ENCODE measurements around the gene GRK5. TPM values are rescaled to one million over a fixed set of nuclear protein-coding genes. Genes with fewer than 3 reads are reported as not detected.

Gene GRK5
- total RNA-seq, 1 donor from 2014 or later, result 54.1 TPM

GRCh38 chr10:119190954-119191785, 16.2 kb upstream of the GRK5 start:
- ATAC-seq (no peak), DNase-seq (ENCODE audit: low spot score) (no peak)
- intact Hi-C loops (cut with DNase I), result no loop called here

DNA sequence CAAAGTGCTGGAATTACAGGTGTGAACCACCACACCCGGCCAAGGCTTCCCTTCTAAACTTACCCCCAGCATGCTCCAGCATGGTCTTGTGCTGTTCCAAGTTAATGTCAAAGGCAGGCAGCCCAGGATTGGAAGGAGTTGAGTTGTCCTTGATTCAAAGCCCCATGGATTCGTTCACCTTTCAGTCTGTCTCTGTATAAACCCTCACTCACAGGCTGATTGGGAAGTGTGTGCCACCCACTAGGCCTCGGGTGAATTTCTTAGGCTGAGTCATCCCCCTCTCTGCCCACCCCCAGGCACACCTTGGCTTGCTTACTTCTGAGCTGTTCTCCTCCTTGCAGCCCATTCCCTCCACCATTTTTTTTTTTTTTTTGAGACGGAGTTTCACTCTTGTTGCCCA, 15.5 kb upstream of the GRK5 start:
- intact Hi-C loops (cut with DNase I), result no loop called here
- ATAC-seq (no peak), DNase-seq (ENCODE audit: low spot score) (no peak)

DNA sequence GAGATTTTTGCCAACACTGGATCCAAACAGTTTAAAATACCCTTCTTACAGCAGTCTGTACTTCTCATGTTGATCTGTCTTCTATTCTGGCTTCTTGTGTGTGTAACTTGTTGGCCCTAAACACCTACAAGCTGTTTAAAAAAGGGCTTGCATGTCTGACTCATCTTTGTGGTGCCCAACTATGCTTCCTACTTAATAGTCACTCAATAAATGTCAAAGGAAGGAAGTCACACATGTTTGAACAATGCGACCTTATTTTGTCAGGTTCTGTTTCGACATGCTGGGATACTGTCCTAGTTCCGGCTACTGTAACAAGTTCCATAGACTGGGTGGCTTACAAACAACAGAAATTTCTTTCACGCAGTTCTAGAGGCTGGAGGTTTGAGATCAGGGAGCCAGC, 9.4 kb upstream of the GRK5 start:
- ATAC-seq, result no peak
- intact Hi-C loops (cut with DNase I), result no loop called here

GRCh38 chr10:119198438-119198837, 8.9 kb upstream of the GRK5 start:
- intact Hi-C loops (cut with DNase I), result no loop called here
- no peak for DNase-seq (ENCODE audit: low spot score)
- ATAC-seq, result no peak

More for the DNA sequence above, 9.4 kb upstream of the GRK5 start:
- DNase-seq (ENCODE audit: low spot score), result no peak

GRCh38 chr10:119199231-119199992, 8.0 kb upstream of the GRK5 start:
- peak; percentile 70 for DNase-seq (ENCODE audit: low spot score)

DNA sequence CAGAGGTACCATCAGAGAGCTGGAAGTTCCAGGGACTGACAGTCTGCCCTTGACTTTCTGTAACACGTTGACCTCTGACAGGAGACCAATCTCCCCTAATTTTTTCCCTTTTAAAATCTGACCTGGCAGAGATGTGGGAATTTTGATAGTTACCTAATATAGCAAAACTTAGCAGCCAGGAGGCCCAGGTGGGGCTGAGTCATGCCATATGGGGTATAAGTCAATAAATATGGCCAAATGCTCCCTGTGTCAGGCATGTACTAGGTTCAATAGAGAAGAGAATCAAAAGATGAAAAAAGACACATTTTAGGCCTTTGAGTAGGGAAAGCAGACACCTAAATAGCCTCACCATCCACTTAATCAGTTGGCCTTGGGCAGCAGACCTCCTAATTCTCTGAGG, 6.1 kb upstream of the GRK5 start:
- DNase-seq (ENCODE audit: low spot score) (no peak), ATAC-seq (no peak)
- intact Hi-C loops (cut with DNase I), result loop anchor here (10.0 kb wide), 1 partner anchor 214 kb away; no protein-coding TSS in a partner anchor

More at GRCh38 chr10:119199231-119199992, 8.0 kb upstream of the GRK5 start:
- ATAC-seq, result peak; percentile 96
- intact Hi-C loops (cut with DNase I), result no loop called here

GRCh38 chr10:119203006-119203405, 4.4 kb upstream of the GRK5 start:
- ATAC-seq (no peak), DNase-seq (ENCODE audit: low spot score) (no peak)
- intact Hi-C loops (cut with DNase I), result loop anchor here (10.0 kb wide), 1 partner anchor 212 kb away; no protein-coding TSS in a partner anchor

DNA sequence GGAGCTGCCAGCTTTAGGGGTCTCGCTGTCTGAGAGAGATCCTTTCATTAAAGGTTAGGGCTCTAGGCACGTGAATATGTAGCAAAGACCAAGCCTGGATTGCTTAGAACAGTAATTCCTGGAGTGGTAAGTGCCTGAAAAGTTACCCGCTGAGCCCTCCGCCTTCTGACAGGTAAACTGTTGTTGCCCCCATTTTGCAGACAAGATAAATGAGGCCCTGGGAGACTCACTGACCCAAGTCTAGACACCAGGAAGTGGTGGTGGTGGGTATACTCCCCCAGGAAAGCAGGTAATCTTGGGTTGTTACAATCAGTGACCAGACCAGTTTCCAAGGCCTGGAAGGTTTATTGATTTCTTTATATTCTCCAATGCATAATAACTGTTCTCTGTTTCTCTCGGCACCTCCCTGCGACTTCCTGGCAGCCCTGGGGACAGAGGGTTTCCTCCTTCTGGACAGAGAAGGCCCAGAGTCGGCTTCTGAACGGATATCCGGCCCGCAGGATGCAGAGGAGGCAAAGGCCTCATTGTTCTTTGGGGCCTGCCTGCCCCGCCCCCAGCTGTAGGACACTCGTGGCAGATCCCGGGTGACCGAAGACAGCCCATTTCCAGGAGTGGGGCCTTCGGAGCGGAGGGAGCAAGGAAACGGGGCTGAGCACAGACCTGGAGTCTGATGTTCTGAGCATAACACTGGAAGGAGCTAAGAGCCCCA, 1.3 kb upstream of the GRK5 start:
- peak; percentile 51 for ATAC-seq
- DNase-seq (ENCODE audit: low spot score), result peak; percentile 86
- intact Hi-C loops (cut with DNase I), result loop anchor here (5.0 to 10.0 kb wide), 2 partner anchors 209 to 236 kb away; no protein-coding TSS in a partner anchor

DNA sequence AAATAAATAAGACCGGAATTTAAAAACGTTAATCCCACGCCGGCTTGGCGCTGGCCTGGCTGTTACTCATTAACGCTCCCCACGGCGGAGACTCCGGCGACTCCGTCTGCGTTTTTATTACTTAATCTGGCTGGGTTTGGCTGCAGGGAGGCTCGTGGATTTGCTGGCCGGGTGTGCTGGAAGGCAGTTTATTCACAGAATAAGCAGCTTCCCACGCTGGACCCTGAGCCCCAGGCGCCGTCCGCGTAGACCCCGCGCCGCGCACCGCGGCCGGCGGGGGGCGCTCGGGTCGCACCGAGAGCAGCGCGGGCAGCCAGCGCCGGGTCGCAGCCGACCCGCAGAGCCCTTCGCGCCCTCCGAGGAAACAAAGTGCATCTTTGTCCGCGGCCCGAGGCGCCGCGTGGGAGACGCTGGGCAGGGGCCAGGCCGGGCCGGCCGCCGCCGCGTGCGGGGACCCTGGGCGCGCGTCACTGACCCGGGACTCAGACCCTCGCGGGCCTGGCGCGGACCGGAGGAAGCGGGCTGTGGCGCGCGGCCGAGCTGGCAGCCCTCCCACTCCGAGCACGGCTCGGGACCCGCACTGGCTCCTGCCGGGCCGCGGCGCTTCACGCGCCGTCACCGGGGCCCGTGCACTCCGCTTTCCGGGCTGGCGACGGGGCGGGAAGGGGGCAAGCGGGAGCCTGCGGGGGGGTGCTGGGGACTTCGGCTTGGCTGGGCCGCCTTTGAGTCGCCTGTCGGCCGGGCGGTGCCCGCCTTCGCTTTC, 587 bp upstream of the GRK5 start:
- DNase-seq (ENCODE audit: low spot score) (peak; percentile 86), ATAC-seq (peak; percentile 40)
- intact Hi-C loops (cut with DNase I), result loop anchor here (5.0 to 10.0 kb wide), 2 partner anchors 208 to 236 kb away; no protein-coding TSS in a partner anchor

- intact Hi-C loops (cut with DNase I), result loop anchor here (5.0 to 10.0 kb wide), 2 partner anchors 207 to 234 kb away; no protein-coding TSS in a partner anchor
- DNase-seq (ENCODE audit: low spot score), result peak; percentile 75
- ATAC-seq, result peak; percentile 29
Measured at GRCh38 chr10:119207713-119208552, 562 bp downstream of the GRK5 start.

GRCh38 chr10:119208553-119208940, 1.2 kb downstream of the GRK5 start:
- ATAC-seq, result no peak
- intact Hi-C loops (cut with DNase I), result loop anchor here (5.0 to 10.0 kb wide), 2 partner anchors 206 to 234 kb away; no protein-coding TSS in a partner anchor
- no peak for DNase-seq (ENCODE audit: low spot score)

DNA sequence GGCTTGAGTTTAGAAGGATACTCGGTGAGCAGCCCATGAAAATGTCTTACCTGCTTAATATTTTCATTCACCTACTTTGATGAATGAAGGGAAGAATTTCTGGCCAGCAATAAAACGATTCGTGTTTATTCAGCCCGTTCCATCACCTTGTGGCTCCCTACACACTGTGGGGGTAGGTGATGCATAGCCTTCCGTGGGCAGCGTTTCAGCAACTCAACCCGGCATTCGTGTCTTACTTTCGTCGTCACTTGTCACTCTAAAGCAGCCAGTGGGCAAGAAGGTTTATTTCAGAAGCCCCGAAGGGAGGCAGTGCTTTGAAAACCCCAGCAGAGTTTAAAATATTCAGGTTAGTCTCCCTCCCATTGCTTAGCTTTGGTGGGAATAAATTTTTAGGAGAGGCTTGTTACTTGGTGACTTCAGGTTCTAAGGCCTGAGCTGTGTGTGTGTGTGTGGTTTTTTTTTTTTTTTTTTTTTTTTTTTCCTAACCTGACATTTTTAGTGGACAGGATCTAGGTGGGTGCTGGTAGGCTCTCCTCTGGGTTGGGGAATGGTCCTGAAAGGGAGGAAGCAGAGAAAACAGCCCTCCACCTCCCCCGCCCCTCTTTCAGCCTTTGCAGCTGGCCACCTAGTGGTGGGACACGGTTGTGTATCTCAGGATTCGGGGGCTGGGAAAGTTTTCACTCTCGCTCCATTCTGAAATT, 1.8 kb downstream of the GRK5 start:
- intact Hi-C loops (cut with DNase I), result loop anchor here (5.0 to 10.0 kb wide), 2 partner anchors 206 to 233 kb away; no protein-coding TSS in a partner anchor
- ATAC-seq (peak; percentile 60), DNase-seq (ENCODE audit: low spot score) (peak; percentile 87)

DNA sequence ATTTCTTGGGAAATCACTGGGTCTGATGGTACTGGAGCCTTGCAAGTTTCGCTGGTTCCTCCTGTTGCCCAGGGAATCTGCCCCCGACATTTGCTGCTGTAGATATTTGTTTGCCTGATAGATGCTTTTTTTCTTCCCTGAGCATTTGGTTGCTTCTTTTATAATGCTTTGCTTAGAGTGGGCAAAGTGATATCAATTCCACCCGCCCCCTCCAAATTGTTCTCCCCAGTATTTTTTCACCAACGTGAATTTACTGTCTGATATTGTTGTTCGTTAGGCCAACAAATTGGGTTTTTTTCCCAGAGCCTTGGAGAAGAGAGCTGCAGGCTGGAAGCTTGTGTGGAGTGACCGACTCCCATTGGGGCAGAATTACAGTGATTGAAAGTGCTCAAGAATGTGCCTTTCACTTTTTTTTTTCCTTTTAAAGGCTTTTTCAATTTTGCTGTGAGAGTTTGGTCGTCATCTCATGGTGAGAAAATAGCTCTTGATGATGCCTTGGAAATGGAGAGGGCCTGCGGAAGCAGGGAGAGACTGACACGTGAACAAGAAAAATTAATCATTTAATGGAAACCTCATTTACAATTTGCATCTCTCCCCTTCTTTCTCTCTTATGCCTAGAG, 2.5 kb downstream of the GRK5 start:
- intact Hi-C loops (cut with DNase I), result loop anchor here (5.0 to 10.0 kb wide), 2 partner anchors 205 to 232 kb away; no protein-coding TSS in a partner anchor
- DNase-seq (ENCODE audit: low spot score) (no peak), ATAC-seq (no peak)

DNA sequence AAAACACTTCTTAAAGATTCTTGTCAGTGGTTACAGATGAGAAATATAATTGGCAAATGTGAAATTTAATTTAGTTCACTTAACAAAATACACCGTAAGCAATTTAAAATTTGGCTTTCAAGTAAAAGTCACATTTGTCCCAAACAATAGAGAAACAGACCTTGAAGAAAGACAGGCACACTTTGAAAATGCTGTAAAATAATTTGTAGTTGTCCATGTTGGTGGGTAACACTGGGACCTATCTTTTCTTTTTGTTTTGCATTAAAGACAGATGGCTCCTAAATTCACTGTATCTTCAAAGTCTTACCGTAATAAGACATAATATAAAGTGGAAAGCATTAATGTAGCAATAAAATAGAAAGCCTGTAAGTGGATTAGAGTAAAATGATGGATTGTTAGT, 3.3 kb downstream of the GRK5 start:
- no peak for DNase-seq (ENCODE audit: low spot score)
- ATAC-seq, result no peak
- intact Hi-C loops (cut with DNase I), result no loop called here

DNA sequence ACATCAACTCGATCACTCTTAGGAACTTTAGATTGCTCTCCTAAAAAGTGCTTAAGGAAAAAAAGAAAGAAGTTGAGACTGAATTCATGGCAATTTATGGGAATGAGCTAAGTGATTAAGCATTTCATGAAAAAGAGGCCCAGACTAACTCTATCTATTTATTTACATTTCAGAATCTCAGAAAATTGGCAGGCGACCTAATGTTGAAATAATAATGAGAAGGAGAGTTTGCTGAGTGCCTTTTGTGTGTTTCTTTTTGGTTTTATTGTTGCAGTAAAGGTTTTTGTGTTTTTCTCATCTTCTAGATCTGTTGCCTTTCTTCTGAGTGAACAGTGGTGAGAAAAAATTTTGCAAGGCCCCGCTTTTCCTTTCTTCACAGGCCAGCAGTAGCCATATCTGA, 3.8 kb downstream of the GRK5 start:
- intact Hi-C loops (cut with DNase I), result no loop called here
- ATAC-seq, result no peak
- no peak for DNase-seq (ENCODE audit: low spot score)

- ATAC-seq, result no peak
- intact Hi-C loops (cut with DNase I), result no loop called here
- no peak for DNase-seq (ENCODE audit: low spot score)
Measured at GRCh38 chr10:119211625-119212441, 4.5 kb downstream of the GRK5 start.

All from sciatic nerve (tissue), 2 donors.